ENCODE measurements around the gene SPACDR. TPM values are rescaled to one million over a fixed set of nuclear protein-coding genes. Genes with fewer than 3 reads are reported as not detected.

The SPACDR gene
- total RNA-seq, 2 donors from 2014 or later: not detected

DNA sequence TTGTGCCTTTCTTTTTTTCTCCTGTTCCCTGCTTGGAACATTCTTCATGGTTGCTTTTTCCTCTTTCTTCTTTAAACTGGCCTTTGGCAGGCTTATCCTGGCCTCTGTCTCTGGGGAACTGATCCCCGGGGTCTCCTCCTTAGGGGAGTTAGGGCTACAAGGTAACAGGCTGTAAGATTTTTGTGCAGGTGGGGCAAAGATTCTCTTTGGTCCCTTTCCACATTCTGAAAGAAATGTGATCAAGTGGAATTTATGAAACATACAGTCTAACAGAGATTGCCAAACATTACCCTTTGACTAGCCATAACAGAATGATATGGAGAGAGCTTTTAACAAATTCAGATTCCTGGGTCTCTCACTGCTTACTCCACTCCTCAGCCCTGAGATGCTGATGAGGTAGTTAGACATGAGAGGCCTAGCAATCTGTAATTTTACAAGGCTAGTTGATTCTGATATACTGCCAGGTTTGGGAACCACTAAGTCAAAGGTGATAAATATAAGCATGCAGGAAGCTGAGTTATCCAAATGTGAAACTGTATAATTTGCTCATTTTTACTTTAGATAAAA is 44.3 kb downstream of the SPACDR start:
- no peaks in the 10 kb centered on the region for H3K27me3 ChIP-seq

DNA sequence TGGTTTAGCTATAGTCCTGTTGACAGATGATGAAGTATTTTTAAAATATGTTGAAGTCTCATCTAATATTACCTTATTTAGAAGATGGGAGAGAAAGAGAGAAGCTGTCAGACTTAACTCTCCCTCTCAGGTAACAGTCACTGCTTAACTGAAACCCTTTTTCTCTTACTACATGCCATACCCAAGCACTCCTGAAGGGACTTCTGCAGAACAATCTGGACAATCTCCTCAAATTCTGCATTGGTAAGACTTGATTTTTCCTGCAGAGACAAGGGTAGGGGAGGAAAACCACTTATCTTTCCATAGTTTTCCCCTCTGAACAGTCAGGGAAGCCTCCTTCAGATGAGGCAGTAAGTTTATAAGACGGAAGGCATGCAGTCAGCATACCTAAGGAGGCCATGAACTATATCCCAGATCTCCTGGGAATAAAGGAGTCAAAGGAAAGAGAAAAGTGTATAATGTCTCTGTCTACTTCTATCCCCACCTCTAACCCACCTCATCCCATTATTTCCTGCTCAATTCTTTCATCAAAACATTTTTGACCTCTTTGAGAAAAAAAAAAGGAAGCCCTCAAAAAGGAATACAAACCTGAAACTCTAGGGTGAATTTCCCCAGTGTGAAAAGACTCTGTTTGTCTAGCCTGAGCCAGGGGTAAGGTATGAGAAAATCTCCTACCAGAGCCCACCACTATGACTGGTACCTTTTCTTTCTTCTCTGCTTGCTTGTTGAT is 45.0 kb downstream of the SPACDR start:
- H3K27me3 ChIP-seq: no peaks in the 10 kb centered on the region
- TF ChIP-seq, protein P1, sequence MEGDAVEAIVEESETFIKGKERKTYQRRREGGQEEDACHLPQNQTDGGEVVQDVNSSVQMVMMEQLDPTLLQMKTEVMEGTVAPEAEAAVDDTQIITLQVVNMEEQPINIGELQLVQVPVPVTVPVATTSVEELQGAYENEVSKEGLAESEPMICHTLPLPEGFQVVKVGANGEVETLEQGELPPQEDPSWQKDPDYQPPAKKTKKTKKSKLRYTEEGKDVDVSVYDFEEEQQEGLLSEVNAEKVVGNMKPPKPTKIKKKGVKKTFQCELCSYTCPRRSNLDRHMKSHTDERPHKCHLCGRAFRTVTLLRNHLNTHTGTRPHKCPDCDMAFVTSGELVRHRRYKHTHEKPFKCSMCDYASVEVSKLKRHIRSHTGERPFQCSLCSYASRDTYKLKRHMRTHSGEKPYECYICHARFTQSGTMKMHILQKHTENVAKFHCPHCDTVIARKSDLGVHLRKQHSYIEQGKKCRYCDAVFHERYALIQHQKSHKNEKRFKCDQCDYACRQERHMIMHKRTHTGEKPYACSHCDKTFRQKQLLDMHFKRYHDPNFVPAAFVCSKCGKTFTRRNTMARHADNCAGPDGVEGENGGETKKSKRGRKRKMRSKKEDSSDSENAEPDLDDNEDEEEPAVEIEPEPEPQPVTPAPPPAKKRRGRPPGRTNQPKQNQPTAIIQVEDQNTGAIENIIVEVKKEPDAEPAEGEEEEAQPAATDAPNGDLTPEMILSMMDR (IDR thresholded peaks at IDR 0.05): no peak
- DNase-seq (ENCODE audit: low spot score): no peak
- no peaks in the 10 kb centered on the region for H3K36me3 ChIP-seq
- no peak overlapping the region for H3K4me3 ChIP-seq
- H3K4me1 ChIP-seq: no peaks in the 10 kb centered on the region
- H3K27ac ChIP-seq: no peak overlapping the region
- H3K9me3 ChIP-seq: no peaks in the 10 kb centered on the region

More for the DNA sequence above, 44.3 kb downstream of the SPACDR start:
- TF ChIP-seq, protein P1 (IDR thresholded peaks at IDR 0.05): no peak
- Histone ChIP-seq H3K4me3 (no peak overlapping the region), H3K9me3 (no peaks in the 10 kb centered on the region), H3K27ac (no peak overlapping the region), H3K4me1 (no peaks in the 10 kb centered on the region), H3K36me3 (no peaks in the 10 kb centered on the region)
- no peak for DNase-seq (ENCODE audit: low spot score)

DNA sequence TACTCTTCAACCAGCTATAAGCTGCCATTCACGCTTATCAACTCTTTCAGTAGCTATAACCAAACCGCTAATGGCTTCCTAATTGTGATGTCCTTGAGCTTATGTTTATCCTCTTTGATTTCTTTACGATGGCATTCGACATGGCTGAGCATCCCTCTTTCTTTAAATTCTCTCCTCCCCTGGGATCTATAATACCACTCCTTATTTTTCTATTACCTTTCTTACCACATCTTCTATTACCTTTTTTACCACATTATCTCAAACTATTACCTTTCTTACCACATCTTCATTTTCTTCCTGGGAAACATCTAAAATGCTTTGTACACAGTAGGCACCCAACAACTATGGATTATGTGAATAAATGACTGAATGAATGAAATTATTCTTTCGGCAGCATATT is 48.6 kb downstream of the SPACDR start:
- no peak for DNase-seq (ENCODE audit: low spot score)
- no peaks in the 10 kb centered on the region for H3K27me3 ChIP-seq
- H3K4me3 ChIP-seq: no peak overlapping the region
- no peaks in the 10 kb centered on the region for H3K9me3 ChIP-seq
- H3K36me3 ChIP-seq: no peaks in the 10 kb centered on the region
- TF ChIP-seq, protein P1 (IDR thresholded peaks at IDR 0.05): no peak
- no peaks in the 10 kb centered on the region for H3K4me1 ChIP-seq
- H3K27ac ChIP-seq: no peak overlapping the region

DNA sequence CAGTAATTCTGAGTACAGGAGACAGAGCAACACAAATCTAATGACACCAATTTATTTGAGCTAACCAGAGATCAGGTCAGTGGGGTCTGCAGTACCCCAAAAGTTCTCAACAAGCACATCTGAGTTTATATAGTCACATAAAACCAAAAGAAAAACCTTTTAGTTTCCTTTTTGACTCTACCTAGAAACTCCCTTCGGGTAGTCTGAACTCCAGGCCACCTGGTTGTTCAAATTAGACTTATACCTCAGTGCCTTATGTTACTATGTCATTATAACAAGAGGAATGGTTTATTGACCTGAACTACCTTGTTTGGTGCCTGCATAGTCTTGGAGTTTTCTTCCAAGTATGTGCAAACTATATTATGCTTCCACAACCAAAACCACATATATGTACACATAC is 50.2 kb downstream of the SPACDR start:
- no peak for DNase-seq (ENCODE audit: low spot score)
- no peak overlapping the region for H3K27ac ChIP-seq
- H3K4me1 ChIP-seq: no peaks in the 10 kb centered on the region
- H3K27me3 ChIP-seq: no peaks in the 10 kb centered on the region
- no peaks in the 10 kb centered on the region for H3K36me3 ChIP-seq
- H3K4me3 ChIP-seq: no peak overlapping the region
- H3K9me3 ChIP-seq: no peaks in the 10 kb centered on the region
- TF ChIP-seq, protein P1 (IDR thresholded peaks at IDR 0.05): no peak

DNA sequence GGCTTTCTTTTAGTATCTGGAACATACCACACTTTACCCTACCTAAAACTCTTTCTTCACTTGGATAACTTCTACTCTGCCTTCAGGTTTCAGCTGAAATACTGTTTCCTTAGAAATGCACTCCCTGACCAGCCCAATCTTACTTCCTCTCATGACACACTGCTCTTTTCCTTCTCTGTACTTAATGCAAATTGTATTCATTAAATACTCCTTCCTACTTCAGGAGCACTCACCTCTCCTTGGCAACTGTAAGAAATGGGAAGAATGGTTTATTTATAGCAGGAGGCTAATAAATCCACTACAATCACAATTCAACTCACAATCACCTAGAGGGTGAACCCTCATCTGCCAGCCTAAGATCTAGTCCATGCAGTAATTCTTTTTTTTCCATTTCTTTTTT is 50.7 kb downstream of the SPACDR start:
- no peak overlapping the region for H3K27ac ChIP-seq
- TF ChIP-seq, protein P1 (IDR thresholded peaks at IDR 0.05): no peak
- H3K36me3 ChIP-seq: no peaks in the 10 kb centered on the region
- no peak for DNase-seq (ENCODE audit: low spot score)
- H3K4me1 ChIP-seq: no peaks in the 10 kb centered on the region
- H3K4me3 ChIP-seq: no peak overlapping the region
- no peaks in the 10 kb centered on the region for H3K9me3 ChIP-seq
- H3K27me3 ChIP-seq: no peaks in the 10 kb centered on the region
